Fibroblast of skin of right quadriceps (primary cell): ENCODE results near the gene STAC.

Experiments used
- DNase-seq: peaks from one replicate; pipeline ENCODE4 v3.0.0-alpha.2; 2013

STAC gene

GRCh38 chr3:36380221-36381031 is at the start of gene STAC:
Gene STAC (plus strand): TSS chr3:36380504. CDS start chr3:36380644, 140 bp downstream.
- DNase-seq, result peak; percentile 24

- no peak for DNase-seq
Observed at GRCh38 chr3:36332139-36332538, 48.2 kb upstream of the STAC start.

- peak; percentile 60 for DNase-seq
Observed at GRCh38 chr3:36362216-36362615, 18.1 kb upstream of the STAC start.

GRCh38 chr3:36362973-36363372 is 17.3 kb upstream of the STAC start:
- DNase-seq, result peak; percentile 78

GRCh38 chr3:36364260-36364659 is 16.0 kb upstream of the STAC start:
- DNase-seq, result no peak

GRCh38 chr3:36365829-36366228 is 14.5 kb upstream of the STAC start:
- DNase-seq, result no peak

- DNase-seq, result no peak
Observed at GRCh38 chr3:36366308-36366707, 14.0 kb upstream of the STAC start.

- no peak for DNase-seq
Observed at GRCh38 chr3:36367912-36368573, 12.3 kb upstream of the STAC start.

GRCh38 chr3:36372534-36372935 is 7.8 kb upstream of the STAC start:
- peak; percentile 61 for DNase-seq

GRCh38 chr3:36373084-36373483 is 7.2 kb upstream of the STAC start:
- peak; percentile 82 for DNase-seq

GRCh38 chr3:36373666-36374065 is 6.6 kb upstream of the STAC start:
- DNase-seq, result peak; percentile 37

- DNase-seq, result no peak
Observed at GRCh38 chr3:36379872-36380220, 458 bp upstream of the STAC start.

GRCh38 chr3:36381311-36381956 is 1.1 kb downstream of the STAC start:
- DNase-seq, result no peak

GRCh38 chr3:36393563-36393962 is 13.3 kb downstream of the STAC start:
- DNase-seq, result no peak

- DNase-seq, result peak; percentile 44
Observed at GRCh38 chr3:36394176-36394575, 13.9 kb downstream of the STAC start.

- peak; percentile 64 for DNase-seq
Observed at GRCh38 chr3:36397841-36398240, 17.5 kb downstream of the STAC start.

GRCh38 chr3:36399933-36400332 is 19.6 kb downstream of the STAC start:
- DNase-seq, result no peak

- no peak for DNase-seq
Observed at GRCh38 chr3:36401056-36401455, 20.8 kb downstream of the STAC start.

- DNase-seq, result no peak
Observed at GRCh38 chr3:36403661-36404060, 23.4 kb downstream of the STAC start.

- DNase-seq, result no peak
Observed at GRCh38 chr3:36405190-36405589, 24.9 kb downstream of the STAC start.

GRCh38 chr3:36408146-36408545 is 27.8 kb downstream of the STAC start:
- DNase-seq, result no peak

- DNase-seq, result no peak
Observed at GRCh38 chr3:36409862-36410261, 29.6 kb downstream of the STAC start.

GRCh38 chr3:36411587-36411986 is 31.3 kb downstream of the STAC start:
- no peak for DNase-seq

GRCh38 chr3:36416599-36416998 is 36.3 kb downstream of the STAC start:
- no peak for DNase-seq
